Loucy (cell line): ENCODE data around the gene PABPC1L.
A peak's percentile ranks its signal among the peaks of the same experiment; 100 is the strongest.

Experiments used
- H2AFZ ChIP-seq: fragments of 200-600 bp; sonication (generic); 2 replicates; pipeline ENCODE4 v1.6.0; 2016; ENCODE audit warnings: antibody characterized with exemption, mild to moderate bottlenecking, low read length, moderate library complexity
- H3F3A ChIP-seq: fragments of 200-600 bp; 2 replicates; pipeline ENCODE4 v1.6.0; 2016; ENCODE audit warnings: antibody characterized with exemption, low read depth, mild to moderate bottlenecking
- H3K27me3 ChIP-seq: fragments of 200-600 bp; sonication (generic); 2 replicates; pipeline ENCODE4 v1.6.1; 2014; ENCODE audit warnings: low read length, mild to moderate bottlenecking; ENCODE audit not compliant: insufficient read depth, poor library complexity, severe bottlenecking
- H3K36me3 ChIP-seq: fragments of 200-600 bp; sonication (generic); 2 replicates; pipeline ENCODE4 v1.6.1; 2016; ENCODE audit warnings: low read length; ENCODE audit not compliant: insufficient read depth
- H3K4me1 ChIP-seq: fragments of 200-600 bp; sonication (generic); 2 replicates; pipeline ENCODE4 v1.5.1; 2014; ENCODE audit warnings: low read length, mild to moderate bottlenecking; ENCODE audit not compliant: insufficient read depth, poor library complexity, severe bottlenecking
- H3K4me2 ChIP-seq: fragments of 200-600 bp; sonication (generic); 2 replicates; pipeline ENCODE4 v1.6.0; 2014; ENCODE audit warnings: antibody characterized with exemption, low read length, low read depth, mild to moderate bottlenecking; ENCODE audit not compliant: poor library complexity, severe bottlenecking
- H3K4me3 ChIP-seq: fragments of 200-600 bp; sonication (generic); 2 replicates; pipeline ENCODE4 v1.5.1; 2014; ENCODE audit warnings: low read length, mild to moderate bottlenecking, mixed read lengths; ENCODE audit not compliant: poor library complexity, severe bottlenecking
- H3K79me2 ChIP-seq: fragments of 200-600 bp; sonication (generic); 2 replicates; pipeline ENCODE4 v1.6.1; 2014; ENCODE audit warnings: low read length; ENCODE audit not compliant: insufficient read depth
- H3K9ac ChIP-seq: fragments of 200-600 bp; sonication (generic); 2 replicates; pipeline ENCODE4 v1.6.0; 2014; ENCODE audit warnings: mild to moderate bottlenecking, low read depth, low read length, moderate library complexity; ENCODE audit not compliant: poor library complexity, severe bottlenecking
- H3K9me2 ChIP-seq: fragments of 200-600 bp; sonication (generic); replicated peaks from 2 replicates; pipeline ENCODE4 v1.6.1; 2016; ENCODE audit warnings: low read depth, low read length, mixed read lengths
- H3K9me3 ChIP-seq: fragments of 200-600 bp; sonication (generic); 2 replicates; pipeline ENCODE4 v1.6.1; 2014; ENCODE audit warnings: mild to moderate bottlenecking, antibody characterized with exemption, low read length, low read depth; ENCODE audit not compliant: insufficient read depth
- H4K20me1 ChIP-seq: fragments of 200-600 bp; sonication (generic); 2 replicates; pipeline ENCODE4 v1.6.0; 2014; ENCODE audit warnings: antibody characterized with exemption, low read length, mild to moderate bottlenecking; ENCODE audit not compliant: insufficient read depth, poor library complexity, severe bottlenecking
- CTCF ChIP-seq: fragments of 200-600 bp; sonication (generic); conservative IDR thresholded peaks from 2 replicates; pipeline ENCODE4 v1.5.1; 2014; ENCODE audit warnings: mild to moderate bottlenecking, antibody characterized with exemption, low read length
- EZH2phosphoT487 ChIP-seq: fragments of 200-600 bp; IDR thresholded peaks from 2 replicates; pipeline ENCODE4 v1.6.1; 2018; ENCODE audit warnings: antibody characterized with exemption, mild to moderate bottlenecking, moderate library complexity, borderline replicate concordance

The PABPC1L gene

GRCh38 chr20:44959638-44960102 lies 49.8 kb downstream of the PABPC1L start:
- TF ChIP-seq CTCF, result peak; percentile 31
- no peak for TF ChIP-seq EZH2phosphoT487
- H3K36me3 ChIP-seq, result peaks cover 19% of the 10 kb centered on the region
- H3K9me2 ChIP-seq, result no peaks in the 10 kb centered on the region
- H3K4me2 ChIP-seq, result peak overlapping the region; percentile 88
- H3F3A ChIP-seq, result no peaks in the 10 kb centered on the region
- peak overlapping the region; percentile 83 for H3K9ac ChIP-seq
- H3K4me3 ChIP-seq, result peak overlapping the region; percentile 88
- no peaks in the 10 kb centered on the region for H3K27me3 ChIP-seq
- no peaks in the 10 kb centered on the region for H3K9me3 ChIP-seq
- H2AFZ ChIP-seq, result peak overlapping the region; percentile 61
- H3K79me2 ChIP-seq, result peaks cover 48% of the 10 kb centered on the region
- peaks cover 45% of the 10 kb centered on the region for H3K4me1 ChIP-seq
- peaks cover 16% of the 10 kb centered on the region for H4K20me1 ChIP-seq

GRCh38 chr20:44960103-44960852 lies 50.4 kb downstream of the PABPC1L start, which contains the start of gene TOMM34:
TOMM34 (minus strand) TSS chr20:44960397; CDS start chr20:44960333, 64 bp downstream.
- Histone ChIP-seq H3K27me3 (no peaks in the 10 kb centered on the region), H3K4me2 (peak within 1 kb of the TSS; percentile 88), H3K79me2 (peaks cover 48% of the 10 kb centered on the region), H3F3A (no peaks in the 10 kb centered on the region), H4K20me1 (peaks cover 16% of the 10 kb centered on the region), H3K9me3 (no peaks in the 10 kb centered on the region), H3K9ac (peak within 1 kb of the TSS; percentile 83), H3K4me1 (peaks cover 45% of the 10 kb centered on the region), H3K9me2 (no peaks in the 10 kb centered on the region), H3K4me3 (peak within 1 kb of the TSS; percentile 88), H3K36me3 (peaks cover 13% of the 10 kb centered on the region), H2AFZ (peak within 1 kb of the TSS; percentile 75)
- TF ChIP-seq EZH2phosphoT487, result no peak

GRCh38 chr20:44961011-44961869 lies 51.4 kb downstream of the PABPC1L start:
- H2AFZ ChIP-seq, result no peak overlapping the region
- H3K4me1 ChIP-seq, result peaks cover 40% of the 10 kb centered on the region

More at GRCh38 chr20:44961011-44961869, 51.4 kb downstream of the PABPC1L start:
- Histone ChIP-seq H3K9me2 (no peaks in the 10 kb centered on the region), H3F3A (no peaks in the 10 kb centered on the region), H3K4me3 (peak overlapping the region; percentile 88), H4K20me1 (peaks cover 16% of the 10 kb centered on the region), H3K79me2 (peaks cover 39% of the 10 kb centered on the region), H3K9ac (peak overlapping the region; percentile 83), H3K27me3 (no peaks in the 10 kb centered on the region), H3K4me2 (peak overlapping the region; percentile 88), H3K36me3 (peaks cover 4% of the 10 kb centered on the region), H3K9me3 (no peaks in the 10 kb centered on the region)
- TF ChIP-seq EZH2phosphoT487 (no peak), CTCF (no peak)
